GM12878 (cell line): ENCODE results near the gene ACSL3. TPM values are rescaled to one million over a fixed set of nuclear protein-coding genes. Genes with fewer than 3 reads are reported as not detected.

Experiments
- ATAC-seq: fragments of 200-7000 bp; cut with Tn5 transposase; 3 replicates; pipeline ENCODE4 v1.9.1; 2020; ENCODE audit warnings: mild to moderate bottlenecking, moderate library complexity
- BruUV-seq: library from RNA; stranded (reverse); fragments of 400-500 nt; replicated peaks from 2 replicates; lab custom pipeline; 2021; lab: Mats Ljungman, UMichigan
- CTCF ChIA-PET: fragments of 300-600 bp; sonication (Branson Sonifier 250); formaldehyde crosslinking; extraction: SDS; loops from one replicate; lab custom pipeline; 2021; ENCODE audit warnings: inconsistent platforms; lab: Yijun Ruan, JAX
- POLR2A ChIA-PET: fragments of 350-600 bp; formaldehyde crosslinking; extraction: SDS; loops from one replicate; lab custom pipeline; 2021; ENCODE audit warnings: inconsistent platforms; lab: Charles Lee
- RAD21 ChIA-PET: fragments of 300-600 bp; sonication (Branson Sonifier 250); formaldehyde crosslinking; loops from one replicate; lab custom pipeline; 2023; ENCODE audit warnings: antibody characterized with exemption; ENCODE audit not compliant: unreplicated experiment; lab: Charles Lee
- SMC1A ChIA-PET: fragments of 300-600 bp; sonication (Branson Sonifier 250); formaldehyde crosslinking; loops from one replicate; lab custom pipeline; 2023; ENCODE audit not compliant: unreplicated experiment, uncharacterized antibody; lab: Charles Lee
- DNase-seq: peaks from one replicate; pipeline ENCODE4 v3.0.0-alpha.2; 2011; ENCODE audit warnings: low read depth, low spot score
- FAIRE-seq: peaks from 3 replicates; lab custom pipeline; 2011; peaks lifted over from hg19 to GRCh38; lab: Jason Lieb, UNC
- H2AFZ ChIP-seq: 2 replicates; pipeline ENCODE4 v1.6.0; 2011; ENCODE audit warnings: low read depth, low read length, control low read depth; ENCODE audit not compliant: control insufficient read depth
- H3K27ac ChIP-seq: 2 replicates; pipeline ENCODE4 v1.5.1; 2011; ENCODE audit warnings: control low read depth; ENCODE audit not compliant: control insufficient read depth, insufficient read depth
- H3K27me3 ChIP-seq, 2 experiments: replicated peaks in 1 of 2; 2 replicates each; pipeline versions ENCODE4 v1.6.0 to v1.6.1; 2011; ENCODE audit warnings: low read length in 1 of 2; ENCODE audit not compliant: control insufficient read depth in 2 of 2, insufficient read depth in 2 of 2
- H3K36me3 ChIP-seq, 2 experiments: 2 replicates each; pipeline ENCODE4 v1.5.1; 2011; ENCODE audit warnings: low read length in 1 of 2; ENCODE audit not compliant: control insufficient read depth in 2 of 2, insufficient read depth in 2 of 2
- H3K4me1 ChIP-seq: 2 replicates; pipeline ENCODE4 v1.6.1; 2011; ENCODE audit warnings: mild to moderate bottlenecking, low read length, moderate library complexity, mixed read lengths; ENCODE audit not compliant: control insufficient read depth, insufficient read depth
- H3K4me2 ChIP-seq: 2 replicates; pipeline ENCODE4 v1.6.0; 2011; ENCODE audit warnings: control low read depth; ENCODE audit not compliant: control insufficient read depth, insufficient read depth
- H3K4me3 ChIP-seq: fragments of 200-600 bp; sonication (generic); 2 replicates; pipeline ENCODE4 v1.5.1; 2016
- H3K79me2 ChIP-seq: 2 replicates; pipeline ENCODE4 v1.6.0; 2011; ENCODE audit warnings: low read length; ENCODE audit not compliant: control insufficient read depth, insufficient read depth
- H3K9ac ChIP-seq: 2 replicates; pipeline ENCODE4 v1.8.0; 2011; ENCODE audit warnings: low read length, control low read depth, mixed read lengths; ENCODE audit not compliant: control insufficient read depth, insufficient read depth
- H3K9me3 ChIP-seq: replicated peaks from 3 replicates; pipeline ENCODE4 v1.5.1; 2011; ENCODE audit warnings: mild to moderate bottlenecking, low read length; ENCODE audit not compliant: control insufficient read depth, insufficient read depth
- H4K20me1 ChIP-seq: 2 replicates; pipeline ENCODE4 v1.6.0; 2011; ENCODE audit not compliant: control insufficient read depth, insufficient read depth
- DPF2 ChIP-seq: fragments of 450-650 bp; IDR thresholded peaks from 2 replicates; pipeline ENCODE4 v1.6.1; 2017; ENCODE audit warnings: mild to moderate bottlenecking
- ETV6 ChIP-seq, 2 experiments: fragments of 450-650 bp in 1 of 2; IDR thresholded peaks in 1 of 2; conservative IDR thresholded peaks in 1 of 2; 2 replicates each; pipeline ENCODE4 v1.6.1; 2014; ENCODE audit warnings: antibody characterized with exemption in 1 of 2, borderline replicate concordance in 1 of 2, low read depth in 1 of 2, mild to moderate bottlenecking in 1 of 2, moderate library complexity in 1 of 2
- HDAC2 ChIP-seq: fragments of 200-600 bp; sonication (generic); IDR thresholded peaks from 2 replicates; pipeline ENCODE4 v1.6.1; 2017
- HDAC6 ChIP-seq: fragments of 200-600 bp; sonication (generic); IDR thresholded peaks from one replicate; pipeline ENCODE4 v1.8.0; 2017; ENCODE audit warnings: antibody characterized with exemption; ENCODE audit not compliant: unreplicated experiment
- NFYA ChIP-seq: IDR thresholded peaks from 2 replicates; pipeline ENCODE4 v1.6.1; 2011; ENCODE audit warnings: low read depth, mild to moderate bottlenecking, low read length, improper control_type of control experiment, borderline replicate concordance
- NRF1 ChIP-seq: conservative IDR thresholded peaks from 2 replicates; pipeline ENCODE4 v1.6.1; 2011; ENCODE audit warnings: mild to moderate bottlenecking, low read depth, low read length, improper control_type of control experiment
- POLR2A ChIP-seq: IDR thresholded peaks from 2 replicates; pipeline ENCODE4 v1.6.1; 2011; ENCODE audit warnings: low read depth, mild to moderate bottlenecking, low read length
- SREBF1 ChIP-seq: IDR thresholded peaks from 2 replicates; pipeline ENCODE4 v1.6.1; 2012; ENCODE audit warnings: mild to moderate bottlenecking, low read length
- SREBF2 ChIP-seq: IDR thresholded peaks from 2 replicates; pipeline ENCODE4 v1.6.1; 2012; ENCODE audit warnings: mild to moderate bottlenecking, low read length
- STAT1 ChIP-seq: fragments of 450-650 bp; conservative IDR thresholded peaks from 2 replicates; pipeline ENCODE4 v1.6.1; 2014; ENCODE audit warnings: antibody characterized with exemption, mild to moderate bottlenecking
- TCF3 ChIP-seq: IDR thresholded peaks from 2 replicates; pipeline ENCODE4 v1.6.1; 2012; ENCODE audit warnings: low read depth, mild to moderate bottlenecking, low read length, borderline replicate concordance; ENCODE audit not compliant: insufficient read depth
- WRNIP1 ChIP-seq: IDR thresholded peaks from 2 replicates; pipeline ENCODE4 v1.6.1; 2011; ENCODE audit warnings: low read depth, low read length, improper control_type of control experiment, borderline replicate concordance
- WGBS: methylation state at CpG from one replicate; pipeline ENCODE4 v1.1.6; 2016; ENCODE audit warnings: low lambda C conversion rate; ENCODE audit not compliant: insufficient replicate concordance, insufficient coverage; ENCODE audit errors: missing lambda C conversion rate; 5-methylcytosine and 5-hydroxymethylcytosine counted together
- in situ Hi-C: fragments of 300-500 bp; cut with MboI; formaldehyde crosslinking; loops from 9 replicates; pipeline ENCODE4 v1.14.3; 2018; ENCODE audit warnings: mixed read lengths
- intact Hi-C: fragments of 100-400 bp; cut with micrococcal nuclease; formaldehyde crosslinking; loops from one replicate; pipeline ENCODE4 v1.14.2; 2022; ENCODE audit not compliant: unreplicated experiment
- polyA plus RNA-seq, 11 experiments: library from polyadenylated mRNA; depleted of rRNA in 4 of 11; unstranded in 6 of 11; stranded (reverse) in 5 of 11; fragments of >200 nt; fragmentation: Nextera tagmentation in 4 of 11; fragmentation: Illumina TruSeq in 1 of 11; extraction: Ambion mirVana in 4 of 11; extraction: Trizol in 1 of 11; gene quantifications; 1 replicate in 1 of 11; 2 replicates in 10 of 11; pipeline versions ENCODE4 v1.2.1 to v1.2.3, GENCODE V29; 2011 to 2016; ENCODE audit warnings: inconsistent platforms in 2 of 11, missing spikeins in 2 of 11, low read depth in 1 of 11
- total RNA-seq, 4 experiments: library from RNA; depleted of rRNA in 3 of 4; stranded (reverse); fragments of >200 nt in 3 of 4; fragmentation: Illumina TruSeq in 1 of 4; extraction: Trizol in 1 of 4; gene quantifications; 2 replicates each; pipeline versions ENCODE4 v1.2.1 to v1.2.3, GENCODE V29; 2013 to 2021

Gene ACSL3
- total and polyA plus RNA-seq, 10 of the 15 experiments (the other 5 are each of a cell fraction or from before 2014, with no cell fraction given), result 15.6 to 83.9 (median 56.7) TPM

DNA sequence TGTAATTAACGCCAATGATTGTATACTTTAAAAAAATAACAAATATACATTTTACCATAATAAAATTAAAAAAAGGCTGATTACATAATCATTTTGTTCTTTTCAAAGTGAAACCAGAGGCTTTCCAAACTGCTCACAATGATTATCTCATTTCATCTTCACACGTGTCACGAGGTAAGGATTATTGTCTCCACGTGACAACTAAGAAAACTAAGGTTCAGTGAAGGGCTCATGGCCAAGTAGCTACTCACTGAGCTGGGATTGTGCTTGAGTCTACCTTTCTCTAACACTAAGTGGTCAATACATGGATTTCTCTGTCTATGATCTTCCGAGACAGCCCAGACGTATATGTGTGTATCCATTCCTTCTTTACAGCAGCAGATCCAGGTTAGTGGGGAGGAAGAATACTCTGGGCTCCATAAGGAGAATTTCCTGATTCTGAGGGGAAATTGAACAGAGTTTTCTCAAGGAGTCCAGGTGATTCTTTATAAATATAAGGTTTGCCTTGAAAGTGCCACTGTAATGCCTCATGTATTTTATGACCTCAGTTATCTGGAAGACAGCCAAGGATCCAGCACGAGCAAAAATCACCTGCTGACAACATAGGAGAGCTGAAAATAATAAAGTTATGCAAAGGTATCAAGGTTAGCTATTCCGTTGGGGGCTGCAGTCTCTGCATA lies 25.6 kb upstream of the ACSL3 start:
- DNase-seq (no peak), ATAC-seq (no peak), FAIRE-seq (no peak)
- no peaks in the 10 kb centered on the region for H4K20me1 ChIP-seq
- BruUV-seq, result no TSS peak
- no peaks in the 10 kb centered on the region; a peak in 2 of 4 replicates for H3K27me3 ChIP-seq
- H3K27ac ChIP-seq, result no peak overlapping the region
- CTCF ChIA-PET, result interaction anchor here (1.2 kb wide), 2 partner anchors 10 to 45 kb away, joined by 3 to 6 read pairs; no protein-coding TSS in a partner anchor
- POLR2A ChIA-PET, result interaction anchor here (0.7 kb wide), 2 partner anchors 16 to 32 kb away, joined by 3 to 4 read pairs; no protein-coding TSS in a partner anchor
- H3K79me2 ChIP-seq, result no peaks in the 10 kb centered on the region
- RAD21 ChIA-PET, result no interaction called here
- intact Hi-C loops (no loop called here), in situ Hi-C loops (no loop called here)
- no peak overlapping the region for H3K4me3 ChIP-seq
- H3K9ac ChIP-seq, result no peak overlapping the region
- H2AFZ ChIP-seq, result no peak overlapping the region
- H3K4me1 ChIP-seq, result no peaks in the 10 kb centered on the region
- no peaks in the 10 kb centered on the region for H3K36me3 ChIP-seq
- SMC1A ChIA-PET, result interaction anchor here (2.0 kb wide), 1 partner anchor 126 kb away, joined by 6 read pairs; no protein-coding TSS in a partner anchor
- WGBS, result 44% methylated on average over 8 of the region's 8 CpGs
- TF ChIP-seq POLR2A (no peak), NFYA (no peak), SREBF2 (no peak), HDAC2 (no peak), SREBF1 (no peak), NRF1 (no peak), ETV6 (conservative IDR thresholded peaks at IDR 0.05 in 1 of 2, IDR thresholded peaks at IDR 0.05 in 1 of 2; ENCODE audit: borderline replicate concordance in 1 of 2, low read depth in 1 of 2) (no peak), HDAC6 (no peak), WRNIP1 (no peak), STAT1 (no peak), TCF3 (no peak), DPF2 (no peak)
- no peak overlapping the region for H3K4me2 ChIP-seq
- H3K9me3 ChIP-seq, result no peaks in the 10 kb centered on the region
